GM04503 (cell line): ENCODE results near the gene TOP2A.

Experiments
- DNase-seq: peaks from one replicate; pipeline ENCODE4 v3.0.0-alpha.2; 2012; ENCODE audit warnings: low read depth

The TOP2A gene

DNA sequence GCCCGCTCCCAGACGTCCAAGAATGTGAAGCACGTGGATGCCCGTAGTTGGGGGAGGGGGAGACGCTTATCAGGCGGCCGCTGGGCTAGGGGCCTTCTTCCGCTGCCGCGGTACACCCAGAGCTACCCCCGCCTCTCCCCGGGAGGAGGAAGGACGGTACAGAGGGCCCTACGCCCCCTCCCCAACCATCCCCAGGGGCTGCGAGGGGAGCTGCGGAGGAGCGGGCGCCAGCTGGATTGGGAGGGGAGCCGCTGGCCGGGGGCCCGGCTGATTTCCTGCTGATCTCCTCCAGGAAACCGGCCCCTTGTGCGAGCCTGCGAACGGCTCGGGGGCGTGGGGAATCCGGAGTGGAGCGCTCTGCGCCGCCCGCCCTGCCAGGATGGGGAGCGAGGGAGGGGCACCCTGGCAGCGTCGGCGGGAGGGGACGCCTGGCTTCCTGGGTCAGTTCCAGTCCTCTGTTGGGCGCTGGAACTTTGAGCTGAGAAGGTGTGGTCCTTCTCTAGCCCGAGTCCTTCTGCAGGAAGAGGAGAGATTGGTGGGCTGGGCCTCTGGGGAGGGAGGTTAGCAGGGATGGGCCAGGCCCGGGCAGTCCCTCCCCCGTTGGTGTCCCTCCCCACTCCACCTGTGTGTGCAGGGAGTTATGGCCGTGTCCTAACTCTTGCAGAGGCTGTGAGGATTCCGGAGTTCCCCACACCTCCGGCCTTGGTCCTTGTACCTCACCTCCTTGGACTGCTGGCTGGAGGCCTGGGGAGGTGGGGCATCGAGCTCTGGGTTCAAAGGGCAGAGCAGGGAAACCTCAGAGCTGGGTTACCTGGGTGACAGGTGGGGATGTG, 72.3 kb downstream of the TOP2A start:
- no peak for DNase-seq

DNA sequence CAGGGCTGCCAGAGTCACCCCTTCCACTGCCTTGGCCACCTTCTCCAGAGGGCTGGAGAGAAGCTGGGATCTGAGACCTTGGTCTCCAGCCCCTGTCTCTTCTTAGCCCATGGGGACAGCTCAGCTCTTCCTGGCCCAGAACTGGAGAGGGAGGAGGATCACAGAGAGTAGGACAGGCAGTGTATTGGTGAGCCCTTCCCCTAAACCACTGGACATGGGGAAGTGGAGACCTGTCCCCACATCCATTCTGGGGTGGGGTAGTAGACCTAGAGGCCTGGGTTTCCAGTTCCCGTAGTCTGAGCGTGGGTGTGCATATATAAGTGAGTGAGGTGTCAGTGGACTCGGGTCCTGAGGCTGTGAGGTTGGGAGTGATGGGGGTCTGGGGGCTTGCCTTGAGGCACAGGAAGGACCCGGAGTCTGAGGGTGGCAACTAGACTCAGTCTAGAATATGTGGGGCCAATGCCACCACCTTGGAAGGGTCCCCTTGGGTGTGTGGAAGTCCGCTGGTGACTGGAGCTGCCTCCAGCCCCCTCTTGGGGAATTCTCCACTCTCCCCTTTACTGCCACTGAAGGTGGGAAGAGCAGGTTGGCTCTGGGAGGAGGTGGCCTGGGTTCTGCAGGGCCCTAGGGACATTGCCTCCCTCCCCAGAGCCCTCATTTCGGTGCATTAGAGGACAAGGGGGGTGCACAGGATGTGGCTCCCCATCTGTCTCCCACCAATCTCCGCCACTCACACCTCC, 73.1 kb downstream of the TOP2A start:
- no peak for DNase-seq

DNA sequence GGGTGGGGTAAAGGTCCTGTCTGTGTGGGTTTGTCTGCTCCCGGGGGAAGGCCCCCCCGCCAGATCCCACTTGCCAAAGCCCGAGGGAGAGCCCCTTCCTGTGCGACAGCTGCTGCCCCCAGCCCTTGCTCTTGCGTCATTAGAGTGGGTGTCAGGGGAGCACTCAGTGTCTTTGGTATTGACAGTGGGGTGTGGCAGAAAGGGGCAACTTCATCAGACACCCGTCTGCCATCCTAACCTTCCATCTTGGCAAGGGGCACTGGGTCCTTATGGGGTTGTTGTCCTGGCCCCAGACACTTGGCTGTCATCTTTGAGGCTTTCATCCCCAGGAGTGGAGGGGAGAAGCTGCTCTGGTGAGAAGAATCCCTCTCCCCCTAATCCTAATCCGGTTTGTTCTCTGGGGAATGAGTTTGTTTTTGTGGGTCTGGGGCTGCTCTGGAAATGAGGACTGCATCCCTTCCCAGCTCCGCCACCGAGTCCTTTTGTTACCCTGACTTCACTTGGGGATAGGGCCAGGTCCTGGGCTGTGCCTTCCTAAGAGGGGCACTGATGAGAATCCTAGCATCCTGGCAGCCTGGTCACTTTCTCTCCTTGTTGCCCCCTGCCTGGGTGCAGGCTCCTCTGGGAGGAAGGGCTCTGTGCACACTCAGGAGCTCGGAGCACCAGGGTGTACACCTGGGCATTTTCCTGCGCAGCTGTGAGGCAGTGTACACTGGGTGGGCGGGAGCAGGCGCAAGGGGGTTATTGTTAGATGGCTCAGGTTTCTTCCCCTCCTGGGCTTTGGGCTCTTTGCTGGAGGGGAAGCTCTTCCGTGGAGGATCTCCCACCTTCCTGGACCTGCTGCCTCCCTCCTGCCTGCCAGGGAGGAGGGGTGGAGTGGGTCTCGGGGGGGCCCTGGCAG, 74.2 kb downstream of the TOP2A start:
- DNase-seq = no peak

DNA sequence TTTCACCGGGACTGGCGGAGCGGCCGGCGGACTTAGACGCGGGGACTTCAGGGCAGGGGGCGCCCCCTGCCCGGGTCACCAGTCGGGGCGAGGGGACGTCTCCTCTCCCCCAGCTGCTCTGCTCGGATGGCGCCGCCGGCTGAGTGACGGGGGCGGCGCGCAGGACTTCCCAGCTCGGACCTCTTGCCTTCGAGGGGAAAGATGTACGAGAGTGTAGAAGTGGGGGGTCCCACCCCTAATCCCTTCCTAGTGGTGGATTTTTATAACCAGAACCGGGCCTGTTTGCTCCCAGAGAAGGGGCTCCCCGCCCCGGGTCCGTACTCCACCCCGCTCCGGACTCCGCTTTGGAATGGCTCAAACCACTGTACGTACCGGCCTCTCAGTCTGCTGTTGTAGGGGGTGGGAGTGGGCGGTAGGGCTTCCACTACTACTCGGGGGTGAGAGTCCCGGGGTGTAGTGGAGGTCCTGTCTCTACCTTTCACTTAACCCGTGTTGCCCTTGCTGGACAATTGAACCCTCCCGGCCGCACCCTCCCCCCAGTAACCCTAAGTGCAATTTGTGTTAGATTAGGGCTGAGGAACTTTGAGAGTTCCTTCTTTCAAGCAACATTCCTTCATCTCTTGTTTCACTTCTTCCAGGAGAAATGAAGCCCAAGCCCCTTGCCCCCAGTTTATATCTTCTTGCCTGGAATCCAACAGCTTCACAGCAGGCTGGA, 75.0 kb downstream of the TOP2A start:
- no peak for DNase-seq

DNA sequence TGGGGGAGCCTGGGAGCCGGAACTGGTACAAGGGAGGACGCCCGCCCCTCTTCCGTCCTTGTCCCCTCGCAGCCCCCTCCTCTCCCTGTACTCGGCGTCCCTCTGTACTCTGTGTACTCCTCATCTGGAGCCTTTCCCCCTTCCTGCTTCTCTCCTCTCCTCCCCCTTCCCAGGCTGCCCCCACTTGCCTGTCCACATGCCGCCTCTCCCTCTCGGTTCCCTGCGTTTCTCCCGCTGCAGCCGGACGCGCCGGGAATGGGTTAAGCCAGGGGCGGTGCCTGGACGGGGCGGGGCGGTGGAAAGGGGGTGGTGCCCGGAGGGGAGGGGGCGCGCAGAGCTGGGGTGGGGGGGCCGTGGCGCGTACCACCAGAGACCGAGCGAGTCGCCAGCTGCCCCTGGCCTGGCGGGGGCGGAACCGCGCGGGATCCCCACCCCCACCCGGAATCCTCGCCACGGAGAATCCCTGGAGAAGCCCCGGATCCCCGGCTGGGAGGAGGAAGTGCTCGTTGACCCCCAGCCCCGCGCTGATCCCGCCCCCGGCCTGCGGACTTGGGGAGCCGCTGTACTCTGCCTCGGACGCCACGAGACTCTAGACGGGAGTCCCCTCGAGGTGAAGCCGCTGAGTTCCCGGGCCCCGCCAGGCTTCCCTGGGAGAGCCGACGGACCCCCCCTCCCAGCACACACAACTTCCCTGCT, 75.7 kb downstream of the TOP2A start:
- DNase-seq = no peak

DNA sequence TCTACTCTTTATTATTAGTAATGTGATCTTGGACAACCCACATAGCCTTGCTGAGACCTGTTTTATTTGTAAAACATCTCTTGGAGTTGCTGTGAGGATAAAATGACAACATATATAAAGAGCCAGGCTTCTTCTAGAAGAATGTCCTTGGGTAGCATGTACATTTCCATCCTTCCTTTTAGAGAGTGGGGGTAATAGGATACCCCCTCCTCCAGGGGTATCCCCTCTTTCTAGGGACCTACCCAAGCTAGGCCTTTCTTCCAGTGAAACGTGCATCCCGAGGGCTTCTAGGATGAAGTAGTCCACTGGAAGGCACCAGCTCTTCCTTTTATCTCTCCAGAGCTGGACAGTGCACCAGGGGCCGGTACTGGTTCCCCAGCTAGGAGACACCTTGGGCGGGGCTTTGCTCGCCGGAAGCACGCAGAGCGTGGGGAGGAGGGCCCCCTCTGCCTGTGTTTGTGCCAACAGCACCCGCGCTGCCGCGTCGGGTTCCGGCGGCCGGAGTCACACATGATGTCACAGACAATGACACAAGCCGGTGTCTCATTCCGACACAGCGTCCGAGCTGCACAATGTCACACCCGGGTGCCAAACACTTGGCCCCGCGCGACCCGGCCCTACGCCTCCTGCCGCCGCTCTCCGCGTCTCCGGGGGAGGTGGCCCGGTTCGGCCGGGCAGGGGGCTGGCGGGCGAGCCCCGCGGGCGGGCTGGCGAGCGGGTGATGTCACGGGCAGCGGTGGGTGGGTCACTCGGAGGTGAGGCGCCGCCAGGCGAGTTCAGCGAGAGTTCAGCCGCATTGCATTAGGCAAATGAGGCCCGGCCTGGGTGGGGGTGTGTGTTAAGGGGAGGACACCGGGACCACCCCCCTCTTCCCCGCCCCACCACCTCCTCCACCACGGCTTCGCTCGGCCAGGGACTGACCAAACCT, 76.6 kb downstream of the TOP2A start:
- no peak for DNase-seq

DNA sequence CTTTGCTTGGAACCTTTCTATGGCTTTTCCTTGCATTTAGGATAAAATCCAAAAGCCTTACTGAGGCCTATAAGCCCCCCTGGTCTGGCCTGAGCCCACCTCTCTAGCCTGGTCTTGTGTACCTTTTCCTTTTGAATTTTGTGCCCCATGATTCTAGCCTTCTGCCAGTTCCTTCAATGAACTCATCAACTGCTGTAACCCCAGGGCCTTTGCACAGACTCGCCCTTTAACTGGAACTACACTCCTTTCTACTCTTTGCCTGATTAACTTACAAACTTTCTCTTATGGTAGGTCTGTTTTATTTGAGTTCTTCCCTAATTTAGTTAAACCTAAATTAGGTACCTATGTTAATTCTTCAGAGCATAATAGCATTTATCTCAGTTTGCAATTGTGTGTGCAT, 77.4 kb downstream of the TOP2A start:
- DNase-seq = no peak

DNA sequence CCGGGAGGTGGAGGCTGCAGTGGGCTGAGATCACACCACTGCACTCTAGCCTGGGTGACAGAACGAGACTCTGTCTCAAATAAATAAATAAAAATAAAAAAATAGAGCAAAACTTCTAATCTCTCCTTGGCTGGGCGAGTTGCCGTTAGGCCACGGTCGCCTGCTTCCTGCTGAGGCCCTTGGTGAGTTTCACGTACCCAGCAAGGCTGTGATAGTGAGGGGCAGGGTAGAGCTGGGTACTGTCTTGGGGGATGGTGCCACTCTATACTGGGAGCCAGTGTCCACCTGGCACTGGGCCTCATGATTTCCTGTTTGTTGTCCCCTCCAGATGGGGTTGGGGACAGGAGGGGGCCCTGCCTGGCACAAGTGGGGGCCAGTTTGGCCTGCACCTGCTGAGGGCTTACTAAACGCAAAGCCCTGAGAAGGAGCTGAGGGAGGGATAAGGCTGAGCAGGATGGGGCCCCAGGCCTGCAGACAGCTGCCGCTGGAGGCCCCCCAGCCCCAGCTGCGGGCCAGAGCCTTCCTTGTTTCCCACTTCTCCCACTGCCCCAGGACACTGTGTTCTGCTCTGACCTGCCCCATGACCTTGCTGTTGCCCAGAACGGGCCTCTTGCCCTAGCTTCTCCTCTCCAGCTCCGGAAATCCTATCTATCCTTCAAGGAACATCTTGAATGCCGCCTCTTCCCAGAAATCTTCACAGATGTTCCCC, 78.6 kb downstream of the TOP2A start:
- DNase-seq = no peak
